ENCODE results near the gene MAN1B1.

DNA sequence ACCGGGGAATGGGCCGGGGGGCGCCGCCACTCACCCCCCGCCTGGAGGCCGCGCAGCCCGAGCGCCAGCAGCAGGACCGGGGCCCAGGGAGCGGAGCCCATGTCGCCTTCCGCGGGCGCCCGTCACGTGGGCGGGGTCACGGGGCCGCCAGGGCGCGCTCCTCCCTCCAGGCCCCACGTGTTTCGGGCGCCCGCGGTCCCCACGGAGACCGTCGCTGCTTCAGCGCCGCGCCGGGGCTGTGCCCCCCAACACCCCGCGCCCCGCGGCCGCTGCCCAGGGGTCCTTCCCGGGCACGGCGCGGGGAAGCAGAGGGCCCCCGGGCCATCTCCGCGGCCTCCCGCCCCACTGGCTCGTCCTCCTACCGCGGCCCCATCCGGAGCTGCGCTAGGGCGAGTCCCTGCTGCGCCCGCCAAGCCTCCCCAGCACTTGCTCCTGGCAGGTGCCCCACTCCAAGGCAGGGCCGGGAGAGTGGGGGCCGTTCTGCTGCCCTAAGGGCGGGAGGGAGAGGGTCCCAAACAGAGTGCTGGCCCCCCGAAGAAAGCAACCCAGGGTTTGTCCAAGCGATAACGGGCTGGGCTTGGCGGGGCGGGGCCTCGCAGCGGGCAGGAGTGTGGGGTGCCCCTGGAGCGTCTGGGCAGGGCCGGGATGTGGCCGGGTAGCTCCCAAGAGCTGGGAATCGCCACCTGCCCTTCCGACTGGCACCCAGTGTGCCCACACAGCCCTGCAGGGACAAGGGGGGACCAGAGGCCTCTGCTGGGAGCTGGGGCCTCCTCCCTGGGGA, 28.0 kb downstream of the MAN1B1 start, which contains the start of gene DPP7:
- TF ChIP-seq, protein P1, sequence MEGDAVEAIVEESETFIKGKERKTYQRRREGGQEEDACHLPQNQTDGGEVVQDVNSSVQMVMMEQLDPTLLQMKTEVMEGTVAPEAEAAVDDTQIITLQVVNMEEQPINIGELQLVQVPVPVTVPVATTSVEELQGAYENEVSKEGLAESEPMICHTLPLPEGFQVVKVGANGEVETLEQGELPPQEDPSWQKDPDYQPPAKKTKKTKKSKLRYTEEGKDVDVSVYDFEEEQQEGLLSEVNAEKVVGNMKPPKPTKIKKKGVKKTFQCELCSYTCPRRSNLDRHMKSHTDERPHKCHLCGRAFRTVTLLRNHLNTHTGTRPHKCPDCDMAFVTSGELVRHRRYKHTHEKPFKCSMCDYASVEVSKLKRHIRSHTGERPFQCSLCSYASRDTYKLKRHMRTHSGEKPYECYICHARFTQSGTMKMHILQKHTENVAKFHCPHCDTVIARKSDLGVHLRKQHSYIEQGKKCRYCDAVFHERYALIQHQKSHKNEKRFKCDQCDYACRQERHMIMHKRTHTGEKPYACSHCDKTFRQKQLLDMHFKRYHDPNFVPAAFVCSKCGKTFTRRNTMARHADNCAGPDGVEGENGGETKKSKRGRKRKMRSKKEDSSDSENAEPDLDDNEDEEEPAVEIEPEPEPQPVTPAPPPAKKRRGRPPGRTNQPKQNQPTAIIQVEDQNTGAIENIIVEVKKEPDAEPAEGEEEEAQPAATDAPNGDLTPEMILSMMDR (IDR thresholded peaks at IDR 0.05): no peak
- TF ChIP-seq EZH2phosphoT487 (IDR thresholded peaks at IDR 0.05) (peak; percentile 66), EZH2 (IDR thresholded peaks at IDR 0.05) (peak; percentile 65)
